SK-N-SH (cell line): Measurements from ENCODE around the gene C11orf97. TPM values are rescaled to one million over a fixed set of nuclear protein-coding genes. Genes with fewer than 3 reads are reported as not detected.

Experiments
- CTCF ChIA-PET: fragments of 300-600, 350-600 bp; formaldehyde crosslinking; extraction: SDS; loops from one replicate; lab custom pipeline; 2021; lab: Yijun Ruan, JAX
- POLR2A ChIA-PET: fragments of 350-600 bp; sonication (Branson Sonifier 250); formaldehyde crosslinking; extraction: SDS; loops from one replicate; lab custom pipeline; 2020; ENCODE audit warnings: antibody characterized with exemption, inconsistent platforms; lab: Yijun Ruan, JAX
- DNase-seq: peaks from one replicate; pipeline ENCODE4 v3.0.0; 2012
- H2AFZ ChIP-seq: fragments of 200-600 bp; sonication (generic); 2 replicates; pipeline ENCODE4 v1.8.1; 2016; ENCODE audit warnings: antibody characterized with exemption, mild to moderate bottlenecking, low read depth
- H3F3A ChIP-seq: fragments of 200-600 bp; sonication (generic); replicated peaks from 2 replicates; pipeline ENCODE3; 2016; ENCODE audit warnings: antibody characterized with exemption, mild to moderate bottlenecking; ENCODE audit not compliant: insufficient read depth
- H3K27ac ChIP-seq, 2 experiments: fragments of 200-500 bp in 1 of 2; fragments of 200-600 bp in 1 of 2; sonication (Bioruptor generic) in 1 of 2; sonication (generic), shearing (Covaris generic) in 1 of 2; 2 replicates each; pipeline versions ENCODE4 v1.5.1 to v1.6.1; 2014 to 2016; ENCODE audit warnings: low read depth in 2 of 2, inconsistent platforms in 1 of 2, low read length in 1 of 2, mild to moderate bottlenecking in 1 of 2, mixed read lengths in 1 of 2
- H3K27me3 ChIP-seq: fragments of 200-600 bp; sonication (generic), shearing (Covaris generic); 2 replicates; pipeline ENCODE4 v1.6.1; 2016; ENCODE audit warnings: mixed run types; ENCODE audit not compliant: insufficient read depth
- H3K36me3 ChIP-seq, 2 experiments: fragments of 200-500 bp in 1 of 2; fragments of 200-600 bp in 1 of 2; sonication (Bioruptor generic) in 1 of 2; sonication (generic) in 1 of 2; replicated peaks in 1 of 2; 2 replicates each; pipeline versions ENCODE3 to v1.5.1; 2014 to 2016; ENCODE audit warnings: low read length in 1 of 2, mild to moderate bottlenecking in 1 of 2; ENCODE audit not compliant: insufficient read depth in 2 of 2, control insufficient read depth in 1 of 2
- H3K4me1 ChIP-seq, 2 experiments: fragments of 200-500 bp in 1 of 2; fragments of 200-600 bp in 1 of 2; sonication (Bioruptor generic) in 1 of 2; sonication (generic), shearing (Covaris generic) in 1 of 2; 2 replicates each; pipeline versions ENCODE4 v1.5.1 to v1.6.1; 2014 to 2016; ENCODE audit warnings: low read depth in 1 of 2, low read length in 1 of 2, mixed run types in 1 of 2; ENCODE audit not compliant: insufficient read depth in 2 of 2, control insufficient read depth in 1 of 2
- H3K4me2 ChIP-seq: fragments of 200-600 bp; sonication (generic), shearing (Covaris generic); 2 replicates; pipeline ENCODE4 v1.6.1; 2017; ENCODE audit warnings: mixed run types
- H3K4me3 ChIP-seq, 2 experiments: fragments of 200-500 bp in 1 of 2; fragments of 200-600 bp in 1 of 2; sonication (Bioruptor generic) in 1 of 2; sonication (generic), shearing (Covaris generic) in 1 of 2; 2 replicates each; pipeline versions ENCODE4 v1.5.1 to v1.8.1; 2014 to 2016; ENCODE audit warnings: low read depth in 2 of 2, inconsistent platforms in 1 of 2, low read length in 1 of 2, mild to moderate bottlenecking in 1 of 2, mixed read lengths in 1 of 2, moderate library complexity in 1 of 2
- H3K79me2 ChIP-seq: fragments of 200-600 bp; sonication (generic); 2 replicates; pipeline ENCODE4 v1.8.1; 2017; ENCODE audit warnings: mild to moderate bottlenecking; ENCODE audit not compliant: insufficient read depth
- H3K9ac ChIP-seq: fragments of 200-600 bp; sonication (generic); 2 replicates; pipeline ENCODE4 v1.6.1; 2017; ENCODE audit warnings: mixed run types
- H3K9me2 ChIP-seq: fragments of 200-600 bp; sonication (generic); 2 replicates; pipeline ENCODE4 v1.6.1; 2017; ENCODE audit warnings: mixed run types
- H3K9me3 ChIP-seq: fragments of 200-600 bp; sonication (generic); 2 replicates; pipeline ENCODE4 v1.6.1; 2017; ENCODE audit warnings: mixed run types, mild to moderate bottlenecking, moderate library complexity
- H4K20me1 ChIP-seq: fragments of 200-600 bp; sonication (generic); 2 replicates; pipeline ENCODE4 v1.6.1; 2017; ENCODE audit warnings: mild to moderate bottlenecking, mixed run types; ENCODE audit not compliant: insufficient read depth
- EP300 ChIP-seq, 2 experiments: IDR thresholded peaks; 2 replicates each; pipeline versions ENCODE4 v1.4.0 to v1.6.1; 2012; ENCODE audit warnings: borderline replicate concordance in 1 of 2, low read depth in 1 of 2, low read length in 1 of 2
- FOSL2 ChIP-seq: IDR thresholded peaks from 2 replicates; pipeline ENCODE4 v1.4.0; 2012; ENCODE audit warnings: low read depth, mild to moderate bottlenecking, moderate library complexity, borderline replicate concordance
- FOXJ3 ChIP-seq: sonication (generic); formaldehyde crosslinking; IDR thresholded peaks from 2 replicates; pipeline ENCODE4 v1.5.1; 2020; ENCODE audit warnings: mild to moderate bottlenecking, missing genetic modification reagents
- IRF3 ChIP-seq: fragments of 150-350 bp; IDR thresholded peaks from 2 replicates; pipeline ENCODE4 v1.6.1; 2016; ENCODE audit warnings: mild to moderate bottlenecking, low read depth, low read length
- JUND ChIP-seq: IDR thresholded peaks from 2 replicates; pipeline ENCODE4 v1.4.0; 2012
- MAX ChIP-seq: IDR thresholded peaks from 2 replicates; pipeline ENCODE4 v1.4.0; 2012; ENCODE audit warnings: low read depth
- MEF2A ChIP-seq: IDR thresholded peaks from 2 replicates; pipeline ENCODE4 v1.4.0; 2012; ENCODE audit warnings: low read depth, borderline replicate concordance
- MXI1 ChIP-seq: IDR thresholded peaks from 2 replicates; pipeline ENCODE4 v1.6.1; 2012; ENCODE audit warnings: mild to moderate bottlenecking, low read depth, low read length, improper control_type of control experiment
- NFIC ChIP-seq: IDR thresholded peaks from 2 replicates; pipeline ENCODE4 v1.4.0; 2012; ENCODE audit warnings: borderline replicate concordance
- PBX3 ChIP-seq: IDR thresholded peaks from 2 replicates; pipeline ENCODE4; 2012
- RCOR1 ChIP-seq: fragments of 150-350 bp; IDR thresholded peaks from 2 replicates; pipeline ENCODE4 v1.6.1; 2017; ENCODE audit warnings: antibody characterized with exemption, low read length
- RXRA ChIP-seq: IDR thresholded peaks from 2 replicates; pipeline ENCODE4 v1.4.0; 2012; ENCODE audit warnings: low read depth, mild to moderate bottlenecking, borderline replicate concordance
- TEAD4 ChIP-seq: IDR thresholded peaks from 2 replicates; pipeline ENCODE4 v1.4.0; 2012; ENCODE audit warnings: mild to moderate bottlenecking, borderline replicate concordance; ENCODE audit not compliant: insufficient read depth
- USF1 ChIP-seq: IDR thresholded peaks from 2 replicates; pipeline ENCODE4 v1.4.0; 2012; ENCODE audit warnings: low read depth, borderline replicate concordance
- YY1 ChIP-seq: IDR thresholded peaks from 2 replicates; pipeline ENCODE4 v1.4.0; 2012; ENCODE audit warnings: low read depth, mild to moderate bottlenecking
- polyA plus RNA-seq, 3 experiments: library from polyadenylated mRNA; depleted of rRNA; stranded (reverse); fragments of >200 nt; gene quantifications; 2 replicates each; pipeline ENCODE4 v1.2.3, GENCODE V29; 2012
- TF ChIP-seq, protein P1 (sequence below): fragments of 200-600 bp; sonication (generic); IDR thresholded peaks from 2 replicates; pipeline ENCODE4 v1.6.1; 2017; ENCODE audit warnings: antibody characterized with exemption, mild to moderate bottlenecking, moderate library complexity

C11orf97 gene
- polyA plus RNA-seq, 1 of the 3 experiments (the other 2 are of a cell fraction), result not detected

- no peak for TF ChIP-seq MAX
These were observed 14.6 kb downstream of the C11orf97 start (continued) for GRCh38 chr11:94526645-94527438.

GRCh38 chr11:94528551-94528950 lies 16.3 kb downstream of the C11orf97 start:
- DNase-seq, result no peak
- CTCF ChIA-PET, result interaction anchor here (0.7 to 2.2 kb wide), 2 partner anchors 9 to 17 kb away, joined by 3 to 7 read pairs; partner anchors contain the start of gene C11orf97

More at GRCh38 chr11:94528551-94528950, 16.3 kb downstream of the C11orf97 start:
- no peak overlapping the region for H3K4me2 ChIP-seq
- no peaks in the 10 kb centered on the region for H3K27me3 ChIP-seq
- H3F3A ChIP-seq, result no peaks in the 10 kb centered on the region
- no peaks in the 10 kb centered on the region for H3K9me2 ChIP-seq
- no peak overlapping the region for H3K4me3 ChIP-seq
- H4K20me1 ChIP-seq, result no peaks in the 10 kb centered on the region
- no peak overlapping the region for H3K9ac ChIP-seq
- TF ChIP-seq YY1 (no peak), PBX3 (no peak), FOSL2 (no peak), FOXJ3 (CRISPR knock-in tag) (no peak), MXI1 (no peak), JUND (no peak), MEF2A (no peak), NFIC (no peak), IRF3 (no peak), EP300 (IDR thresholded peaks at IDR 0.05; ENCODE audit: borderline replicate concordance in 1 of 2, low read depth in 1 of 2, low read length in 1 of 2) (no peak), RCOR1 (no peak), TEAD4 (no peak), RXRA (no peak), USF1 (no peak)
- TF ChIP-seq, protein P1, sequence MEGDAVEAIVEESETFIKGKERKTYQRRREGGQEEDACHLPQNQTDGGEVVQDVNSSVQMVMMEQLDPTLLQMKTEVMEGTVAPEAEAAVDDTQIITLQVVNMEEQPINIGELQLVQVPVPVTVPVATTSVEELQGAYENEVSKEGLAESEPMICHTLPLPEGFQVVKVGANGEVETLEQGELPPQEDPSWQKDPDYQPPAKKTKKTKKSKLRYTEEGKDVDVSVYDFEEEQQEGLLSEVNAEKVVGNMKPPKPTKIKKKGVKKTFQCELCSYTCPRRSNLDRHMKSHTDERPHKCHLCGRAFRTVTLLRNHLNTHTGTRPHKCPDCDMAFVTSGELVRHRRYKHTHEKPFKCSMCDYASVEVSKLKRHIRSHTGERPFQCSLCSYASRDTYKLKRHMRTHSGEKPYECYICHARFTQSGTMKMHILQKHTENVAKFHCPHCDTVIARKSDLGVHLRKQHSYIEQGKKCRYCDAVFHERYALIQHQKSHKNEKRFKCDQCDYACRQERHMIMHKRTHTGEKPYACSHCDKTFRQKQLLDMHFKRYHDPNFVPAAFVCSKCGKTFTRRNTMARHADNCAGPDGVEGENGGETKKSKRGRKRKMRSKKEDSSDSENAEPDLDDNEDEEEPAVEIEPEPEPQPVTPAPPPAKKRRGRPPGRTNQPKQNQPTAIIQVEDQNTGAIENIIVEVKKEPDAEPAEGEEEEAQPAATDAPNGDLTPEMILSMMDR, result no peak
- TF ChIP-seq, all 33 proteins: peak for 0
- POLR2A ChIA-PET, result no interaction called here
- Histone ChIP-seq H3K4me1 (peaks cover 0 to 10% of the 10 kb centered on the region in 2 experiments; a peak in 2 of 4 replicates), H3K36me3 (no peaks in the 10 kb centered on the region), H3K79me2 (no peaks in the 10 kb centered on the region), H3K27ac (no peak overlapping the region), H3K9me3 (no peaks in the 10 kb centered on the region), H2AFZ (no peak overlapping the region)
